ENCODE results near the gene SECISBP2L. TPM values are rescaled to one million over a fixed set of nuclear protein-coding genes. Genes with fewer than 3 reads are reported as not detected.

SECISBP2L gene
- total and polyA plus RNA-seq, 2 experiments from 2014 or later, result 24.6 to 25.2 TPM

GRCh38 chr15:48946840-48947187, 99.4 kb downstream of the SECISBP2L start:
- Histone ChIP-seq H3K4me3 (no peak overlapping the region), H3K27me3 (no peaks in the 10 kb centered on the region), H3K27ac (no peak overlapping the region), H3K4me1 (ENCODE audit: low read depth) (peaks cover 9% of the 10 kb centered on the region), H3K36me3 (no peaks in the 10 kb centered on the region), H3K9me3 (ENCODE audit: low read depth) (no peaks in the 10 kb centered on the region)
- TF ChIP-seq CTCF (IDR thresholded peaks at IDR 0.05; ENCODE audit: low read depth, low read length), result no peak
- DNase-seq (ENCODE audit: low read depth in 1 of 2, low spot score in 1 of 2), result no peak

GRCh38 chr15:48946074-48946839, 100.0 kb downstream of the SECISBP2L start:
- peak in 1 of 2 donors; percentile 72 for DNase-seq (ENCODE audit: low read depth in 1 of 2, low spot score in 1 of 2)
- Histone ChIP-seq H3K4me3 (no peak overlapping the region), H3K27ac (no peak overlapping the region), H3K36me3 (no peaks in the 10 kb centered on the region), H3K4me1 (ENCODE audit: low read depth) (peaks cover 9% of the 10 kb centered on the region), H3K27me3 (no peaks in the 10 kb centered on the region), H3K9me3 (ENCODE audit: low read depth) (no peaks in the 10 kb centered on the region)
- no peak for TF ChIP-seq CTCF (IDR thresholded peaks at IDR 0.05; ENCODE audit: low read depth, low read length)

- peak in 1 of 2 donors; percentile 69 for DNase-seq (ENCODE audit: low read depth in 1 of 2, low spot score in 1 of 2)
- H3K27ac ChIP-seq, result no peak overlapping the region
- H3K9me3 ChIP-seq (ENCODE audit: low read depth), result no peaks in the 10 kb centered on the region
- H3K36me3 ChIP-seq, result no peaks in the 10 kb centered on the region
- peaks cover 9% of the 10 kb centered on the region for H3K4me1 ChIP-seq (ENCODE audit: low read depth)
- no peak for TF ChIP-seq CTCF (IDR thresholded peaks at IDR 0.05; ENCODE audit: low read depth, low read length)
- H3K27me3 ChIP-seq, result no peaks in the 10 kb centered on the region
- no peak overlapping the region for H3K4me3 ChIP-seq
Measured at GRCh38 chr15:48945386-48945785, 100.9 kb downstream of the SECISBP2L start.

GRCh38 chr15:48941904-48942303, 104.3 kb downstream of the SECISBP2L start:
- no peaks in the 10 kb centered on the region for H3K9me3 ChIP-seq (ENCODE audit: low read depth)
- no peak for TF ChIP-seq CTCF (IDR thresholded peaks at IDR 0.05; ENCODE audit: low read depth, low read length)
- peaks cover 5% of the 10 kb centered on the region for H3K4me1 ChIP-seq (ENCODE audit: low read depth)
- DNase-seq (ENCODE audit: low read depth in 1 of 2, low spot score in 1 of 2), result no peak
- H3K27ac ChIP-seq, result no peak overlapping the region
- no peak overlapping the region for H3K4me3 ChIP-seq
- no peaks in the 10 kb centered on the region for H3K27me3 ChIP-seq
- H3K36me3 ChIP-seq, result no peaks in the 10 kb centered on the region

- no peaks in the 10 kb centered on the region for H3K9me3 ChIP-seq (ENCODE audit: low read depth)
- no peak for TF ChIP-seq CTCF (IDR thresholded peaks at IDR 0.05; ENCODE audit: low read depth, low read length)
- no peaks in the 10 kb centered on the region for H3K36me3 ChIP-seq
- DNase-seq (ENCODE audit: low read depth in 1 of 2, low spot score in 1 of 2), result peak in 1 of 2 donors; percentile 88
- no peak overlapping the region for H3K4me3 ChIP-seq
- no peaks in the 10 kb centered on the region for H3K27me3 ChIP-seq
- H3K4me1 ChIP-seq (ENCODE audit: low read depth), result no peaks in the 10 kb centered on the region
- H3K27ac ChIP-seq, result no peak overlapping the region
Measured at GRCh38 chr15:48940508-48940907, 105.7 kb downstream of the SECISBP2L start.
